HEK293 (cell line): ENCODE results near the gene MAL.

Source experiments
- ATF2 ChIP-seq: fragments of 450-650 bp; formaldehyde crosslinking; IDR thresholded peaks from 2 replicates; pipeline ENCODE4 v1.5.1; 2016; ENCODE audit warnings: missing biosample characterization, missing genetic modification characterization, low read depth
- PATZ1 ChIP-seq: fragments of 450-650 bp; formaldehyde crosslinking; IDR thresholded peaks from 2 replicates; pipeline ENCODE4 v1.5.1; 2016; ENCODE audit warnings: missing biosample characterization, missing genetic modification characterization
- SETDB1 ChIP-seq: IDR thresholded peaks from one replicate; pipeline ENCODE4 v1.6.1; 2017; ENCODE audit warnings: mild to moderate bottlenecking, low read length, moderate library complexity, mixed read lengths; ENCODE audit not compliant: insufficient read length
- SP2 ChIP-seq: fragments of 450-650 bp; formaldehyde crosslinking; IDR thresholded peaks from 2 replicates; pipeline ENCODE4 v1.5.1; 2016; ENCODE audit warnings: missing biosample characterization, missing genetic modification characterization
- ZBTB1 ChIP-seq: fragments of 450-650 bp; formaldehyde crosslinking; IDR thresholded peaks from 2 replicates; pipeline ENCODE4 v1.5.1; 2016; ENCODE audit warnings: missing biosample characterization, missing genetic modification characterization
- ZBTB10 ChIP-seq: fragments of 450-650 bp; formaldehyde crosslinking; IDR thresholded peaks from 2 replicates; pipeline ENCODE4 v1.5.1; 2016; ENCODE audit warnings: missing biosample characterization, missing genetic modification characterization
- ZBTB20 ChIP-seq: fragments of 450-650 bp; formaldehyde crosslinking; IDR thresholded peaks from 2 replicates; pipeline ENCODE4 v1.5.1; 2016; ENCODE audit warnings: missing biosample characterization, missing genetic modification characterization
- ZFP3 ChIP-seq: fragments of 450-650 bp; formaldehyde crosslinking; IDR thresholded peaks from 2 replicates; pipeline ENCODE4 v1.5.1; 2016; ENCODE audit warnings: low read depth, missing biosample characterization, missing genetic modification characterization
- ZNF610 ChIP-seq: fragments of 450-650 bp; formaldehyde crosslinking; IDR thresholded peaks from 2 replicates; pipeline ENCODE4 v1.5.1; 2016; ENCODE audit warnings: missing biosample characterization, missing genetic modification characterization, borderline replicate concordance
- ZNF776 ChIP-seq: fragments of 450-650 bp; formaldehyde crosslinking; IDR thresholded peaks from 2 replicates; pipeline ENCODE4 v1.5.0; 2017; ENCODE audit warnings: missing biosample characterization, missing genetic modification characterization, borderline replicate concordance
- ZSCAN5A ChIP-seq: fragments of 450-650 bp; formaldehyde crosslinking; IDR thresholded peaks from 2 replicates; pipeline ENCODE4 v1.5.1; 2016; ENCODE audit warnings: missing biosample characterization, missing genetic modification characterization
- TF ChIP-seq, protein P1 (sequence below): fragments of 450-650 bp; formaldehyde crosslinking; IDR thresholded peaks from 2 replicates; pipeline ENCODE4 v1.5.1; 2016; ENCODE audit warnings: missing biosample characterization, missing genetic modification characterization

DNA sequence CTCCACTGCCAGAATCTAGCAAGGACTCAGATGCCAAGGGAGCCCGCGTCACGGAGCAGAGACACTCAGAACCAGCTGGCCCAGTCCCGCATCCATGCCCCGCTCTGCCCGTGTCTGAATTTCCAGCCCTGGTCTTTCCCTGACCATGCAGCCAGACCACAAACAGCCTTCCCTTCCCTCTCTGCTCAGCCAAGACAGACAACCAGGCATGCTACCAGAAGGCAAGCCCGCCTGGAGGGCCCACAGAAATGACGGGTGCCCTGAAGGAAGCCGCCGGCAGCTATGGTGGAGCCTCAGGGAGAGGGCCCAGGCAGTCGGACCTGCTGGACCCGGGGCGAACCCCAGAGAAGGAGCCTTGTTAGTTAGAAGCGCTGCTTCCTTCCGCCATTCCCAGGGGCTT, 45.1 kb upstream of the MAL start:
- TF ChIP-seq ZBTB20 (tag by site-specific recombination) (no peak), ZBTB10 (tag by site-specific recombination) (no peak), ZNF610 (tag by site-specific recombination) (no peak), SETDB1 (no peak), ATF2 (tag by site-specific recombination) (no peak), ZFP3 (tag by site-specific recombination) (no peak), PATZ1 (tag by site-specific recombination) (no peak), ZNF776 (tag by site-specific recombination) (no peak), SP2 (tag by site-specific recombination) (no peak), ZBTB1 (tag by site-specific recombination) (no peak), ZSCAN5A (tag by site-specific recombination) (no peak)
- TF ChIP-seq, protein P1, sequence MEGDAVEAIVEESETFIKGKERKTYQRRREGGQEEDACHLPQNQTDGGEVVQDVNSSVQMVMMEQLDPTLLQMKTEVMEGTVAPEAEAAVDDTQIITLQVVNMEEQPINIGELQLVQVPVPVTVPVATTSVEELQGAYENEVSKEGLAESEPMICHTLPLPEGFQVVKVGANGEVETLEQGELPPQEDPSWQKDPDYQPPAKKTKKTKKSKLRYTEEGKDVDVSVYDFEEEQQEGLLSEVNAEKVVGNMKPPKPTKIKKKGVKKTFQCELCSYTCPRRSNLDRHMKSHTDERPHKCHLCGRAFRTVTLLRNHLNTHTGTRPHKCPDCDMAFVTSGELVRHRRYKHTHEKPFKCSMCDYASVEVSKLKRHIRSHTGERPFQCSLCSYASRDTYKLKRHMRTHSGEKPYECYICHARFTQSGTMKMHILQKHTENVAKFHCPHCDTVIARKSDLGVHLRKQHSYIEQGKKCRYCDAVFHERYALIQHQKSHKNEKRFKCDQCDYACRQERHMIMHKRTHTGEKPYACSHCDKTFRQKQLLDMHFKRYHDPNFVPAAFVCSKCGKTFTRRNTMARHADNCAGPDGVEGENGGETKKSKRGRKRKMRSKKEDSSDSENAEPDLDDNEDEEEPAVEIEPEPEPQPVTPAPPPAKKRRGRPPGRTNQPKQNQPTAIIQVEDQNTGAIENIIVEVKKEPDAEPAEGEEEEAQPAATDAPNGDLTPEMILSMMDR: no peak
